Inflammatory macrophage treated with lipopolysaccharide for 1 hour (primary cell): Measurements from ENCODE around the gene PXDC1.
A peak's percentile ranks its signal among the peaks of the same experiment; 100 is the strongest.
"Not testable (repeated sequence)": the region's sequence is repeated elsewhere in the genome, so short reads cannot be mapped to it uniquely, and the experiment has no call there.

ENCODE experiments used
- DNase-seq, 2 donors: peaks; one replicate each; pipeline ENCODE4 v3.0.0-alpha.2; 2020 to 2022

Gene PXDC1

GRCh38 chr6:3762359-3762758 is 10.8 kb upstream of the PXDC1 start:
- DNase-seq: no peak

- DNase-seq: no peak
Measured at GRCh38 chr6:3761989-3762270, 10.4 kb upstream of the PXDC1 start.

GRCh38 chr6:3759646-3760232 is 8.2 kb upstream of the PXDC1 start:
- no peak for DNase-seq

GRCh38 chr6:3758842-3759144 is 7.3 kb upstream of the PXDC1 start:
- DNase-seq: no peak

GRCh38 chr6:3757998-3758841 is 6.7 kb upstream of the PXDC1 start:
- not testable (repeated sequence) for DNase-seq

GRCh38 chr6:3757241-3757641 is 5.7 kb upstream of the PXDC1 start:
- DNase-seq: no peak

GRCh38 chr6:3756546-3756945 is 5.0 kb upstream of the PXDC1 start:
- DNase-seq: no peak

- DNase-seq: no peak
Measured at GRCh38 chr6:3755637-3756545, 4.4 kb upstream of the PXDC1 start.

- DNase-seq: no peak
Measured at GRCh38 chr6:3754776-3755175, 3.3 kb upstream of the PXDC1 start.

- DNase-seq: not testable (repeated sequence)
Measured at GRCh38 chr6:3754032-3754725, 2.7 kb upstream of the PXDC1 start.

- no peak for DNase-seq
Measured at GRCh38 chr6:3753228-3753835, 1.8 kb upstream of the PXDC1 start.

- no peak for DNase-seq
Measured at GRCh38 chr6:3752531-3753227, 1.2 kb upstream of the PXDC1 start.

- DNase-seq: peak; percentile 86 to 90
Measured at GRCh38 chr6:3751730-3752530, 417 bp upstream of the PXDC1 start.

- DNase-seq: peak; percentile 89
Measured at GRCh38 chr6:3750317-3751076, 1.0 kb downstream of the PXDC1 start.

GRCh38 chr6:3749977-3750316 is 1.6 kb downstream of the PXDC1 start:
- peak in 1 of 2 donors; percentile 13 for DNase-seq

GRCh38 chr6:3749067-3749841 is 2.3 kb downstream of the PXDC1 start:
- DNase-seq: no peak

- peak; percentile 57 to 71 for DNase-seq
Measured at GRCh38 chr6:3748208-3749066, 3.1 kb downstream of the PXDC1 start.

- DNase-seq: no peak
Measured at GRCh38 chr6:3747100-3747737, 4.3 kb downstream of the PXDC1 start.
